ENCODE measurements around the gene ELP1.

DNA sequence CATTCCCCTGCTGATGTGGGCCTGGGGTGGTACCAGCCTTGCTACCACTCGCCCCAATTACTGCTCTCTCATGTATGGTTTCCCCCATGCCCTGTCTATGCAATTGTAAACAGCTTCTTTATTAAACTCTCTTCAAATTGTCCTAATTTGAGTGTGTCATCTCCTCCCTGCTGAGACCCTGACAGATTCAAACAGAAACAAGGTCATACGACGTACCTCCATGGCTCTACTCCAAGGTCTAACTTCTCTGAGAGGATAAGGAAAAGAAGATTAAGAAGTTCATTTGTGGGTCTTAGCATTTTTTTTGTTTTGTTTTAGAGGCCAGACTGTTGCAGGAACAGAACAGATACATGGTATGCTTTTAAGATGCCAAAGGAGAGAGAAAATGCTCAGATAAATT is 38.3 kb upstream of the ELP1 start:
- TF ChIP-seq POLR2AphosphoS5 (IDR thresholded peaks at IDR 0.05; ENCODE audit: borderline replicate concordance, low read depth, low read length) (no peak), EZH2 (IDR thresholded peaks at IDR 0.05) (no peak), FOXP2 (optimal IDR thresholded peaks at IDR 0.05; ENCODE audit: control extremely low read depth, extremely low read length, insufficient read depth) (no peak)
